Left cardiac atrium (tissue), 4 donors: ENCODE results near the gene C6orf15. TPM values are rescaled to one million over a fixed set of nuclear protein-coding genes. Genes with fewer than 3 reads are reported as not detected.

ENCODE experiments used
- ATAC-seq, 2 donors: fragments of 200-7000 bp; cut with Tn5 transposase; one replicate each; pipeline ENCODE4 v1.9.1; 2020; ENCODE audit warnings: mild to moderate bottlenecking in 2 of 2, moderate library complexity in 2 of 2
- DNase-seq: peaks from one replicate; pipeline ENCODE4 v3.0.0-alpha.2; 2020
- intact Hi-C, 2 donors: fragments of 100-400 bp; cut with DNase I; formaldehyde crosslinking; loops; one replicate each; pipeline versions ENCODE4 v1.14.1 to v1.15.1; 2022 to 2023
- long read RNA-seq: library from polyadenylated mRNA; unstranded; transcript quantifications from one replicate; pipeline ENCODE4 v2.0.0, GENCODE V29; 2021
- total RNA-seq, 2 donors: library from RNA; stranded (reverse); fragmentation: NEBNext Ultra II Directional; extraction: Animal tissue kit (Norgen Biotek cat#: 25700); gene quantifications; one replicate each; pipeline ENCODE4 v1.2.1, GENCODE V29; 2021
- donor health status: DM: no; HTN: yes; CAD: no.
- donor health status: DM: no; HTN: yes; CAD: no; lungs with severe emphysema.
- donor health status: DM: yes; HTN: yes; CAD: no.
- donor health status: Dilated cardiomyopathy.

C6orf15 gene
- not detected for total RNA-seq
- long read RNA-seq: 0 reads

- no peak for ATAC-seq
- intact Hi-C loops: no loop called here
- DNase-seq: no peak
Measured at GRCh38 chr6:31112478-31112877, at the start of gene C6orf15. Gene C6orf15, minus strand, starts transcription at chr6:31112575. Its CDS starts 20 bp downstream, at chr6:31112555.

DNA sequence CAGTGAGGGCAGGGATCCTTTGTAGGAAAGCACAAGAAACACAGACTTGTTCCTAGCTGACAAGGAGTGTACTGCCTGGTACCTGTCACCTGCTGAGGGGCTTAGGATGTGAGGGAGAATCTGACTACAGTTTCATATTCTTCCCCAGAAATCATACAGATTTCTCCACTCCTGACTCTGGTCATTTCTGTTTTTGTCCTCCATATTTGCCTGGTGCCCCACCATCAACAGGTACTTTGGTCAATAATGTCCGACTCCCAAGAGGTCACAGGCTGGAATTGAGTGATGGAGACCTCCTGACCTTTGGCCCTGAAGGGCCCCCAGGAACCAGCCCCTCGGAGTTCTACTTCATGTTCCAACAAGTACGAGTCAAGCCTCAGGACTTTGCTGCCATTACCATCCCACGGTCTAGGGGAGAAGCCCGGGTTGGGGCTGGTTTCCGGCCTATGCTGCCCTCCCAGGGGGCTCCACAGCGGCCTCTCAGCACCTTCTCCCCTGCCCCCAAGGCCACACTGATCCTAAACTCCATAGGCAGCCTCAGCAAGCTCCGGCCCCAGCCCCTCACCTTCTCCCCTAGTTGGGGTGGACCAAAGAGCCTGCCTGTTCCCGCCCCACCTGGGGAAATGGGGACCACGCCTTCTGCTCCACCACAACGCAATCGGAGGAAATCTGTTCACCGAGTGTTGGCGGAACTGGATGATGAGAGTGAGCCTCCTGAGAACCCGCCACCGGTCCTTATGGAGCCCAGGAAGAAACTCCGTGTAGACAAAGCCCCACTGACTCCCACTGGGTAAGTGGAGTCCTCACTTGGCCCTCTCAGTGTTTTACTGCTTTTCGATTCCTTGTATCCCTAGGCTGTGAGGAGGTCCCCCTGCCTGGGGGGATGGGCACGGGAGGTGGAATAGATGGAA is 49.1 kb upstream of the C6orf15 start:
- DNase-seq: no peak
- intact Hi-C loops: no loop called here
- ATAC-seq: no peak

DNA sequence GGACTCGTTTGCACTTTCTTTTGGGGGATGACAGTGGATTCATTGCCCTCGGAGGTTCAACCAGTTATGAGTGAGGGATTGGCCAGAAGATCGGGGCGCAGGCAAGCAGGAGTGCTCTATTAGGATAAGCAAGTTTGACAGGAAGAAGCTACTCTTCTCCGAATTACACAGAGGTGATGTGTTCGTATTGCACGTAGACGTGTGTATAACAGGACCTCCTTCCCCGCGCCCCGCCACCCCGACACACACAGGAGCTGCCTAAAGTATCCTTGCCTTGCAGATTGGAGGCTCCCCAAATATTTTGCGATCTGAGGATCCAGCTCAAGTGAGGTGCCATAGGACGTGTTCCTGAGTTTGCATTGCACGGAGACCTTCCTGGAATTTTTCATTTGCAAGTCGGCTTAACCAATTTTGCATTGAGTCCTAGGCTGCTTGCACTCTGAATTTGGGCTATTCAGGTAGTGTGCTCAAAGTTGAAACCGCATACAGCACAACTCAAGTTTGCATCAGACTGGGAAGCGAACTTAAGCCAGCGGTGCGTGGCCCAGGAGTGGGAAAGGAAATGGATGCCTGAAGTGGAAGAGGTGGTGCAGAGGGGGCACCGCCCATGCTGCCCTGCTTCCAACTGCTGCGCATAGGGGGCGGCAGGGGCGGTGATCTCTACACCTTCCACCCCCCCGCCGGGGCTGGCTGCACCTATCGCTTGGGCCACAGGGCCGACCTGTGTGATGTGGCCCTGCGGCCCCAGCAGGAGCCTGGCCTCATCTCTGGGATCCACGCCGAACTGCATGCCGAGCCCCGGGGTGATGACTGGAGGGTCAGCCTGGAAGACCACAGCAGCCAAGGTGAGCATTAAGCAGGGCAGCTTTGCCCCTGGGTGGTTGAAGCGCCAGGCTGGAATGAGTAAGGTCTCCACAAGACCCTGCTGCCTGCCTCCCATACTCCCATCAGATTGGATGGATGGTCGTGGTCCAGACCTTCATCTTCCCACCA is 46.8 kb upstream of the C6orf15 start:
- intact Hi-C loops: no loop called here
- no peak for DNase-seq
- ATAC-seq: no peak

GRCh38 chr6:31158140-31158862 is 45.9 kb upstream of the C6orf15 start, which contains the start of gene TCF19:
Gene TCF19, plus strand, starts transcription at chr6:31158589. Its CDS starts 881 bp downstream, at chr6:31159470.
- intact Hi-C loops: no loop called here
- DNase-seq (peak; percentile 99), ATAC-seq (peak; percentile 98)

GRCh38 chr6:31157513-31158139 is 45.3 kb upstream of the C6orf15 start, which contains the start of gene CCHCR1:
Gene CCHCR1, minus strand, starts transcription at chr6:31157802. Its CDS starts 202 bp downstream, at chr6:31157600.
- intact Hi-C loops: no loop called here
- peak; percentile 16 to 41 for ATAC-seq
- DNase-seq: no peak

GRCh38 chr6:31156641-31157040 is 44.3 kb upstream of the C6orf15 start:
- intact Hi-C loops: no loop called here
- ATAC-seq: no peak
- no peak for DNase-seq

GRCh38 chr6:31154436-31154835 is 42.1 kb upstream of the C6orf15 start:
- intact Hi-C loops: no loop called here
- ATAC-seq (no peak), DNase-seq (no peak)

- DNase-seq (no peak), ATAC-seq (no peak)
- intact Hi-C loops: no loop called here
Measured at GRCh38 chr6:31152781-31153180, 40.4 kb upstream of the C6orf15 start.

DNA sequence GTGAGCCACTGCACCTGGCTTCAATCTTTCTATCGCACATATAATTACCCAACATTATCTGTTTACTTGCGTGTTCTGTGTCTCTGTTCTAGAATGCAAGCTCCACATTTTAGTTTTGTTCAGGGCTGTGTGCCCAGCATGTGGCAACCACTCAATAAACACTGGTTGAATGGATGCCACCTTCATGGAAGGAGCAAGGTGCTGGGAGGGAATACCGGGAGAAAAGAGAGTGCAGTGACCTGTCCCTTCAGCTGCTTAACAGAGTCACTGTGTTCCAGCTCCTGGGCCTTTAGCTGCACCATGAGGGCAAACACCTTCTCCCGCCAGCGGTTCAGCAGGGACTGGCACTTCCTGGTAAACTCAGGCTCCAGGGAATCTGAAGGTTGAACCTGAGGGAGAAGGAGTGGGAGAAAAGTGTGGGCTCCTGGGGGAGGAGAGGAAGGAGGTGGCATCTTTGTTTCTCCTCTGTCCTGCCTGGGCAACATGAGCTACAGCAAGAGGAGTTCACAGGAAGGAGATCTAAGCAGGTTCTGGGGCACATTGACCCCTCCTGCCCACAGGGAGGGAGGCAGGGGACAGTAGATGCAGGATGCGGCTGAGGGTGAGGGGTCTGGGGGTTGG is 37.6 kb upstream of the C6orf15 start:
- ATAC-seq: no peak
- DNase-seq: no peak
- intact Hi-C loops: no loop called here

DNA sequence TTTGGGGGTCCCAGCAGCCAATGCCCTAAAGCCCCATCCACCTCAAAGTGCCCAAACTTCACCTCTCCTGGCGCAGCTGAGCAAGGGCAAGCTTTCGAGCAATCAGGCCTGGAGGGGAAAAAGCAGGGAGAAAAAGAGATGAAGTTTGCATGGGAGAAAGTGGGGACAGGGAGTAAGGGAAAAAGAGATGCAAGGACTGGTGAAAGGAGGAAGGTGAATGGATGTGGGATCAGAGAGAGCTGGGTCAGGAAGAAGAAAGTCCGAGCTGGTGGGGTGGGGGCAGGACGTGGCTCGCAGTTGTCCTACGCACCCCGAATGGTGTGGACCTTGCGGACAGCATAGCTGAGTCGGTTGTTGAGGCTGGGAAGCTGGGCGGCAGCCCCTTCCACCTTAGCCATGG is 33.0 kb upstream of the C6orf15 start:
- DNase-seq (no peak), ATAC-seq (no peak)
- intact Hi-C loops: no loop called here

DNA sequence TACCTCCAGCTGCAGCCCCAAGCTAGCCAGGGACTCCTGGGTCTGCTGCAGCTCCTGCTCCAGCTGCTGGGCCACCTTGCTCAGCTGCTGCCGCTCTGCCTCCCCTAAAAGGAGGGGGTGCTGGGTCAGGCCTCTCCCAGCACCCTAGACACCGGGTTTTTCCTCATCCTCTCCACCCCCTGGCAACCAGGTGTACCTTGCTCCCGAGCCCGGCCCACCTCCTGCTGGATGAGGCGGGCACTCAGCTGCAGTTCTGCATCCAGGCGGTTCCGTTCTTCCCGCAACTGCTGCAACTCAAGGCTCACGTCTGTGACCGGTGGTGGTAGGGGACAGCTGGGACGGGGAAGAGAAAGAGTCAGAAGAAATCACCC is 32.6 kb upstream of the C6orf15 start:
- ATAC-seq: no peak
- intact Hi-C loops: no loop called here
- no peak for DNase-seq

GRCh38 chr6:31144296-31144969 is 32.1 kb upstream of the C6orf15 start:
- ATAC-seq (no peak), DNase-seq (no peak)
- intact Hi-C loops: no loop called here

GRCh38 chr6:31143148-31143547 is 30.8 kb upstream of the C6orf15 start:
- DNase-seq: peak; percentile 81
- intact Hi-C loops: no loop called here
- ATAC-seq: peak; percentile 55 to 90

DNA sequence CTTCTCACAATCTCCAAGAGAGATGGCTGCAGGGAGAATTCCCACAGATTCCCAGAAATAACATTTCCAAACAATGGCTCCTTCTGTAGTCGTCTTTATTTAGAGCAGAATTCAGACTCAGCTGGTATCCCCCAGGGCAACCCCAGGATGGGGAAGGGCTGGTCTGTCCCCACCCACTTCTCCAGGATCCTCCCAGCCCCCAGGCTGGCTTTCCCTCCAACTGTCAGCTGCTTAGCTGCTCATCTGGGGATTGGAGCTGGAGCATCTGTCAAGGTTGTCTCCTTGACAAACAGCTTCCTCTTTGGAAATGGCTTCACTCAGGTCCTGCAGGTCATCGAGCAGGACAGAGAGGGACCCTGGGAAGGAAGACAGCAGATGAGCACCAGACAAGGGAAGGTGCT is 30.0 kb upstream of the C6orf15 start:
- intact Hi-C loops: no loop called here
- ATAC-seq: peak in 1 of 2 donors; percentile 19
- no peak for DNase-seq

GRCh38 chr6:31140643-31141042 is 28.3 kb upstream of the C6orf15 start:
- intact Hi-C loops: no loop called here
- no peak for DNase-seq
- no peak for ATAC-seq

DNA sequence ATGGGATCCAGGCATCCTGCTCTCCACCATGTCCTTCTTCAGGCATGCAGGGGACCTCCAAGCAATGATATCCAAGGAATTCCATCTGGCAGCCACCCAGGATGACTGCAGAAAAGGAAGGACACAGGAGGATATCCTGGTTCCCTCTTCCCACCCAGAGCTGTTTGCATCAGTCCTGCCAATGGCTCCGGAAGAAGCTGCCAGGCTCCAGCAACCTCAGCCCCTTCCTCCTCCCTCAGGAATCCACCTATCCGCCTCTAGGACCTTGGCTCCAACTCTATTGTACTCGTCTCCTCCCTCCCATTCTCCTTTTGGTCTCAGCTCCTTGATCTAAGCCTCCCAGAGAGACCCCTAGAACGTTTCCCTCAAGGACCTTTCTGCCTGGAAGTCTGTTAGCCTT is 27.2 kb upstream of the C6orf15 start:
- ATAC-seq (no peak), DNase-seq (no peak)
- intact Hi-C loops: loop anchor here (2.0 to 5.0 kb wide), 2 partner anchors 53 to 228 kb away; no protein-coding TSS in a partner anchor

GRCh38 chr6:31138982-31139381 is 26.6 kb upstream of the C6orf15 start, which contains the start of gene PSORS1C2:
Gene PSORS1C2, minus strand, starts transcription at chr6:31139066. Its CDS starts 40 bp downstream, at chr6:31139026.
- no peak for ATAC-seq
- no peak for DNase-seq
- intact Hi-C loops: loop anchor here (2.0 to 5.0 kb wide), 2 partner anchors 54 to 228 kb away; no protein-coding TSS in a partner anchor
